Measurements from ENCODE around the gene GRIK5. TPM values are rescaled to one million over a fixed set of nuclear protein-coding genes. Genes with fewer than 3 reads are reported as not detected.

Gene GRIK5
- polyA plus RNA-seq, 1 experiment: 0.06 TPM

- TF ChIP-seq CTCF (IDR thresholded peaks at IDR 0.05; ENCODE audit: insufficient read depth, low read depth, low read length): no peak
- no peak for DNase-seq (ENCODE audit: low read depth)
- CTCF ChIA-PET: interaction anchor here (0.6 to 4.3 kb wide), 10 partner anchors 10 to 382 kb away, joined by 3 to 33 read pairs (median 4); no protein-coding TSS in a partner anchor
Observed at GRCh38 chr19:41997851-41998229, 72.2 kb downstream of the GRIK5 start.

GRCh38 chr19:41997121-41997850, 72.7 kb downstream of the GRIK5 start:
- no peak for DNase-seq (ENCODE audit: low read depth)
- H3K4me3 ChIP-seq (ENCODE audit: low read depth, low read length): no peak overlapping the region
- POLR2A ChIA-PET: interaction anchor here (0.6 kb wide), 1 partner anchor 35 kb away, joined by 9 read pairs; no protein-coding TSS in a partner anchor
- no peak for TF ChIP-seq CTCF (IDR thresholded peaks at IDR 0.05; ENCODE audit: insufficient read depth, low read depth, low read length)
- peaks cover 35% of the 10 kb centered on the region for H3K27me3 ChIP-seq (ENCODE audit: control insufficient read depth, insufficient read depth, low read length)
- CTCF ChIA-PET: interaction anchor here (0.6 to 4.3 kb wide), 11 partner anchors 10 to 383 kb away, joined by 3 to 33 read pairs (median 4); no protein-coding TSS in a partner anchor
- H3K36me3 ChIP-seq (ENCODE audit: control insufficient read depth, insufficient read depth, low read length): no peaks in the 10 kb centered on the region

More at GRCh38 chr19:41997851-41998229, 72.2 kb downstream of the GRIK5 start:
- H3K27me3 ChIP-seq (ENCODE audit: control insufficient read depth, insufficient read depth, low read length): peaks cover 35% of the 10 kb centered on the region
- H3K36me3 ChIP-seq (ENCODE audit: control insufficient read depth, insufficient read depth, low read length): no peaks in the 10 kb centered on the region
- POLR2A ChIA-PET: no interaction called here
- H3K4me3 ChIP-seq (ENCODE audit: low read depth, low read length): no peak overlapping the region

GRCh38 chr19:41995959-41996797, 73.8 kb downstream of the GRIK5 start:
- no peak overlapping the region for H3K4me3 ChIP-seq (ENCODE audit: low read depth, low read length)
- POLR2A ChIA-PET: no interaction called here
- no peaks in the 10 kb centered on the region for H3K36me3 ChIP-seq (ENCODE audit: control insufficient read depth, insufficient read depth, low read length)
- TF ChIP-seq CTCF (IDR thresholded peaks at IDR 0.05; ENCODE audit: insufficient read depth, low read depth, low read length): no peak
- CTCF ChIA-PET: interaction anchor here (0.7 to 4.3 kb wide), 9 partner anchors 11 to 86 kb away, joined by 3 to 33 read pairs (median 5); no protein-coding TSS in a partner anchor
- DNase-seq (ENCODE audit: low read depth): no peak
- peaks cover 37% of the 10 kb centered on the region for H3K27me3 ChIP-seq (ENCODE audit: control insufficient read depth, insufficient read depth, low read length)

- no peak for DNase-seq (ENCODE audit: low read depth)
- peaks cover 33% of the 10 kb centered on the region for H3K27me3 ChIP-seq (ENCODE audit: control insufficient read depth, insufficient read depth, low read length)
- no peak overlapping the region for H3K4me3 ChIP-seq (ENCODE audit: low read depth, low read length)
- H3K36me3 ChIP-seq (ENCODE audit: control insufficient read depth, insufficient read depth, low read length): no peaks in the 10 kb centered on the region
- no peak for TF ChIP-seq CTCF (IDR thresholded peaks at IDR 0.05; ENCODE audit: insufficient read depth, low read depth, low read length)
- POLR2A ChIA-PET: no interaction called here
- CTCF ChIA-PET: interaction anchor here (0.7 to 3.3 kb wide), 2 partner anchors 40 to 86 kb away, joined by 3 to 16 read pairs; no protein-coding TSS in a partner anchor
Observed at GRCh38 chr19:41994994-41995958, 74.7 kb downstream of the GRIK5 start.

Data from BJ (cell line).